Stimulated activated CD4-positive, alpha-beta T cell treated with anti-CD3 and anti-CD28 coated beads, Interleukin-2, amount 100 ng/mL, for 4 hours (primary cell): Measurements from ENCODE around the gene FNDC3B.
"Not testable (repeated sequence)": the region's sequence is repeated elsewhere in the genome, so short reads cannot be mapped to it uniquely, and the experiment has no call there.

Source experiments
- DNase-seq: peaks from one replicate; pipeline ENCODE4 v3.0.0-alpha.2; 2020; ENCODE audit warnings: low read depth

FNDC3B gene

DNA sequence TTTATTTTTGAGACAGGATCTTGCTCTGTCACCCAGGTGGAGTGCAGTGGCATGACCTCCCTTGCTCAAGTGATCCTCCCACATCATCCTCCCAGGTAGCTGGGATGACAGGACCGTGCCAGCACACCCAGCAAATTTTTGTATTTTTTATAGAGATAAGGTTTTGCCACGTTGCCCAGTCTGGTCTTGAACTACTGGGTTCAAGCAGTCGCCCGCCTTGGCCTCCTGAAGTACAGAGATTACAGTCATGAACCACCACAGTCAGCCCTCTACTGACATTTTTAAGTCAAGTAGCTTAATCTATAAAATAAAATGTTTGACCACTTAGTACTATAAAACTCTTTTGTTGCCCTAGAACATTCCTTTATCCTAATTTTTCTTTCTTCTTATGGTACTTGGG lies 198.8 kb downstream of the FNDC3B start:
- no peak for DNase-seq

DNA sequence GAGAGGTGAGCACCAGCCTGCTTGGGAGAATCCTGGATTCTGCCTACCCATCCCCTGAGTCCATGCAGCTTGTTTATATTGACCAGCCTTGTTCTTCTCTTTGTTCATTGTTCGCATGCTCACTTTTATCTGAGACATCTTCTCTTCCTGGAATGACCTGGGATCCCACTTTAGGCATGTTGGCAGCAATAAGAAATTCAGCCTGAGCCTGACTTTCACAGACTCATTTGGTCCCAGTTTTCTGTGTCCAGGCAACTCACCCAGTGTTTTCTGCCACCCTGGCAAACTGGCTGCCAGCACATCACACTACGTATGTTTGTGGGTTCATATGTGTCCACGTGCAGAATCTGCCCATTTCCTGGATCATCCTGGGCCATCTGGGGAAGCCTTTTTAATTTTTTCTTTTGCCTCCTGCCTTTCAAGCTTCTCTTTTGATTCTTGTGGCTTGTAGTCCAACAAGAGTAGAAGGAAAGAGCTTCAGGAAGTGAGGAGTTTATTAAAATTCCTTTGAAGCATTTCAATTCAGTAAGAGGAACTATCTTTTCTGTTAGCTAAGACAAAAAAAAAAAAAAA lies 199.9 kb downstream of the FNDC3B start:
- no peak for DNase-seq

DNA sequence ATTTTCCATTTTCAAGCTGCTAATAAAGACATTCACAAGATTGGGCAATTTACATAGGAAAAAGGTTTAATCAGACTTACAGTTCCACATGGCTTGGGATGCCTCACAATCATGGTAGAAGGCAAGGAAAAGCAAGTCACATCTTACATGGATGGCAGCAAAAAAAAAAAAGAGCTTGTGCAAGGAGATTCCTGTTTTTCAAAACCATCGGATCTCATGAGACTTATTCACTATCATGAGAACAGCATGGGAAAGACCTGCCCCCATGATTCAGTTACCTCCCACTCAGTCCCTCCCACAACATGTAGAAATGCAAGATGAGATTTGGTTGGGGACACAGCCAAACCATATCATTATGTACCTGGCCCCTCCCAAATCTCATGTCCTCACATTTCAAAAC lies 202.0 kb downstream of the FNDC3B start:
- no peak for DNase-seq

DNA sequence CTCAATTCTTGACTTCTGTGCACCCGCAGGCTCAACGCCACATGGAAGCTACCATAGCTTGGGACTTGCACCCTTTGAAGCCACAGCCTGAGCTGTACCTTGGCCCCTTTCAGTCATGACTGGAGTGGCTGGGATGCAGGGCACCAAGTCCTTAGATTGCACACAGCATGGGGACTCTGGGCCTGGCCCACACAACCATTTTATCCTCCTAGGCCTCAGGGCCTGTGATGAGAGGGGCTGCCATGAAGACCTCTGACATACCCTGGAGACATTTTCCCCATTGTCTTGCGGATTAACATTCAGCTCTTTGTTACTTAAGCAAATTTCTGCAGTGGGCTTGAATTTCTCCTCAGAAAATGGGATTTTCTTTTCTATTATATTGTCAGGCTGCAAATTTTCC lies 203.1 kb downstream of the FNDC3B start:
- not testable (repeated sequence) for DNase-seq

DNA sequence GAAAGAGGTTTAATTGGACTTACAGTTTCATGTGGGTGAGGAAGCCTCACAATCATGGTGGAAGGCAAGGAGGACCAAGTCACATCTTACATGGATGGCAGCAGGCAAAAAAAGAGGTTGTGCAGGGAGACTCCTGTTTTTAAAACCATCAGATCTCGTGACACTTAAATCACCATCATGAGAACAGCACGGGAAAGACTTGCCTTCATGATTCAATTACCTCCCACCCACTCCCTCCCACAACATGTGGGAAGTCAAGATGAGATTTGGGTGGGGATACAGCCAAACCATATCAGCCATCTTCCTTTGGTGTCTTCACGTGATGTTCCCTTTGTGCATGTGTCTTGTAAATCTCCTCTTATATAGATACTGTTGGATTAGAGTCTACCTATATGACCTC lies 204.0 kb downstream of the FNDC3B start:
- not testable (repeated sequence) for DNase-seq

DNA sequence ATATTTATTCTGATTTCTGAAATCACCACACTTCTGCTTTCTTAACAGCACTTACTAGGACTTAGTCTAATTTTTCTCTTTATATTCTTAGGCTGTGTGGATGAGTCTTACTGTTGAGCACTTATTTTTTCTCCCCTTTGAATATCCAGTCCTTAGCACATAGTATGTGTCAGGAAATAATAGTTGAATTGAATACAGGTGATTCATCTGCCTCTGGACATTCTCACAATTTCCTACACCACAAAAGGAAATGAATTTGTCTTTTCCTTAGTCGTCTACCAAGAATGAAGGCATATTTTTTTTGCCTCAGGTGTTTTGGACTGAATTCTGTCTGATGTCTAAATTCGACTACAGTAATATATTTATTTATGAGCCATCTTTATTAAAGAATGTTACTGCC lies 204.6 kb downstream of the FNDC3B start:
- no peak for DNase-seq

DNA sequence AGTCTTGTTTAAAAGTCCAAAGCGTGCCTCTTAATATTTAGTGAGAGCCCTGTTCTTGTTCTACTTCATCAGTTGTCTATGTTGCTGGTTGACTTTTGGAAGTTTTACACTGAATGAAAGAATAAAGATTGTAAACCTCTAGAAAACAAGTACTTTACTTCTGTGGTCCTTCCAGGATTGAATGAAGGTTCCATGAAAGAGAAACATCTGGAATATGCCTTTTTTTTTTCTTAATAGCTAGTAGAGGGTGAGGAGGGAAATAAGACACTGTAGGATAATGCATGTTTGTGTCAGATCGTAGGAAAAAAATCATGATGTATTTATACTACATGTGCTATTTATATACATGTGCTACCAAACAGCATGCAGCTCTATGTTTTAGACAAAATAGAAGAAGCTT lies 205.9 kb downstream of the FNDC3B start:
- no peak for DNase-seq

DNA sequence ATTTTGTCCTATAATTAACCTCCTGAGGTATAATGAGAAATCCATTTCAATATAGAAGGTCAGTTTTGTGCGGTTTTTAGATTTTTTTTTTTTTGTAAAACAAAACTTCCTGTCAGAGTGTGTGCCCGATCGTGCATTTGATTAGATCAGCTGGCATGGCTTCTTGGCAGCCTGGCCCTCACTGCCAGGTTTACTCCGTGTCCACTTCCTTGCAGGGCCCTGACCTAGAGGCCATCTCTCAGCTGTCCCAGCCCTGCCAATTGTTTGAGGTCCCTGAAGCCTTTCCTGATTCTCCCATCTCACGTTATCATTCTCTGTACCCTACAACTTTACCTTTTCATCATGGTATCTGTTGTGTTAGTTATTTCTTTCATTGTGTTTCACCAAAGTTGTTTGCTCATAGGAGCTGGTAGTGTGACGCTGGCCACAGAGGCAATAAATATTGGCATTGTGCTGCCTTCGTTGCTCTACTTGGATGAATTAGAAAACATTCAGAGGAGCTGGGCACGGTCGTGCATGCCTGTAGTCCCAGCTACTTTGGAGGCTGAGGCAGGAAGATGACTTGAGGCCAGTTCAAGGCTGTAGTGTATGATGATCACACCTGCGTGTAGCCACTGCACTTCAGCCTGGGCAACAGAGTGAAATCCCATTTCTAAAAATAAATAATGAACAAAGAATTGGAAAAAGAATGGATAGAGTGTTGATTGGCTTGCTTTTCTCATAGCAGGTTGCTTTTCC lies 206.9 kb downstream of the FNDC3B start:
- DNase-seq = no peak

DNA sequence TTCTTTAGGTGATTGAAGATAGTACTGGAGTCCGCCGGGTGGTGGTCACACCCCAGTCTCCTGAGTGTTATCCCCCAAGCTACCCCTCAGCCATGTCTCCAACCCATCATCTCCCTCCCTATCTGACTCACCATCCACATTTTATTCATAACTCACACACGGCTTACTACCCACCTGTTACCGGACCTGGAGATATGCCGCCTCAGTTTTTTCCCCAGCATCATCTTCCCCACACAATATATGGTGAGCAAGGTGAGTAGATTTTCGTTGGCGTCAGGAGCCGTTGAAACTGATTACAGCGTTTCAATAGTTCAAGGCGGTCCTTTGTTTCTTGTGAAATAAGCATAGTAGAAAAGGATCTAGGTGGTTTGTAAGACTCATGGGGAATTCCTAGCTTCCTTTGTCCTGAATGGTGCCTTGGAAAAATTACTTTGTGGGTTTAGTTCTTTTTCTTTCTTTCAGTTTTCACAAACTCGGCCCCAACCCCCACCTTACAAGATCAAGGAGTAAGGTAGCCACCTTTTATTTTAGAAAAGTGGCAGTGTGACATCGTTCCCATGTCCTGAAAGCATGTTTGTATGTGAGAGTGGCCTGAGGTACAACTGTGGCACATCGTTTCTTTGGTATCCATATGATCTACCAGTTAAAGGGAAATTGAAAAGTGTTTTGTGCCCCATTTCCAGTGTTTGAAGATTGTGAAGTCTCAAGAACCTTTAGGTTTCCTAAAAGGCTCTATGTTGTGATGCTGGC lies 208.3 kb downstream of the FNDC3B start:
- DNase-seq = no peak

DNA sequence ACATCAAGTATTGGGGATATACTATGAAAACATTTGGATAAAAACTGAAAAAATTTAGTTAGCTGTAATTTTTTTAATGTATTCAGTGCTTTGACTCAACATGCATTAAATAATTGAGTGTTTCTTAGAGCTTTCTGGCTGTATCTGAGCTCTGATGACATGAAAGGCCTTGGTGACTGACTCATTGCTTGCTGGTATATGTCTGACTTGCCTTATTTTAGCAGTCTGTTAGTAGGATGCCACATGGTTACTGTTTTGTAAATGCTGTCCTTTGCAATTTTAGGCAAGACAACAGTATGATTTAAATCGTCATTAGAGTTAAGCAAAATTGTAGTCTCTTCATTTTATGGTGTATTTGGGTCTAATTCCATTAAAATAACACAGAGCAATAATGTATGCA lies 209.7 kb downstream of the FNDC3B start:
- no peak for DNase-seq

DNA sequence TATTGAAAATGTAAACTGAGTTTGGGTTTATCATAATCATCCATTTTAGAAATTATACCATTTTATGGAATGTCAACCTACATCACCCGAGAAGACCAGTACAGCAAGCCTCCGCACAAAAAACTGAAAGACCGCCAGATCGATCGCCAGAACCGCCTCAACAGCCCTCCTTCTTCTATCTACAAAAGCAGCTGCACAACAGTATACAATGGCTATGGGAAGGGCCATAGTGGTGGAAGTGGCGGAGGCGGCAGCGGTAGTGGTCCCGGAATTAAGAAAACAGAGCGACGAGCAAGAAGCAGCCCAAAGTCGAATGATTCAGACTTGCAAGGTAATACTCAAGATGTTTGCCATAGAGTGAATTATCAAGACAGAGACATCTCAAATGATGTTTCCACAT lies 211.8 kb downstream of the FNDC3B start:
- DNase-seq = no peak

DNA sequence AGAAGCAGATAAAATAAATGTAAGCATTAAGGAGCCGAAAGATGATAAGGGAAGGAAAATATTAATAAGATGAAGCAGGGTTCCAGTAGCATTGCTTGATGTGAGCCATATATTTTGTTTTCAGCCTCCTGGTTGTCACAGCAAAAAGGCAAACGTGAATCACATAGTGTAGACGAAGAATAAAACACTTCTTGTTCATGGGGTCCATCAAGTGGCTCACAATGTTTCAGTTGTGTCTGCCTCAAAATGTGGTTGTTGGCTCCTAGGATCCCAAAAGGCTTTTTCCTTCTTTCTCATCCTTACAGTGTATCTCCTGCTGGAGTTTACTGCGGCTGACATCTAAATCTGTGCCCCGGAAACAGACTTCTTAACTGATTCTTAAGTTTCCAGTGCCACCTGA lies 213.8 kb downstream of the FNDC3B start:
- DNase-seq = no peak

DNA sequence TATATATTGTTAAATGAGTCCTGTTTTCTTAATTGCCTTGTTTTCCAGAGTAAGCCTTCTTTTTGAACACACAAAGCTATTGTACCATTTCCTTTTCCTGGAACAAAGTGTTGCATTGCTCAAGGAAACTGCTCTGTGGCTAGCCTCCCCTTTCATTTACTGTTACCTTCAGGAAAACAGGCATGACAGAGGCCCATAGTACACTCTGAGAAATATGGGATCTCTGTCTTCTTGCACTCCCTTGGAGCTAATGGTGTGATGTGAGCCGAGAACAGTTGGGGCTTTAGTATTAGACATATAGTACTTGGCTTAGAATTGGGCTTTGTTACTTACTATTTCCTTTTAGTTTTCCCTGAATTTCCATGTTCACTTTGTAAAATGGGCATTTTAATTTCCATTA lies 215.2 kb downstream of the FNDC3B start:
- no peak for DNase-seq

DNA sequence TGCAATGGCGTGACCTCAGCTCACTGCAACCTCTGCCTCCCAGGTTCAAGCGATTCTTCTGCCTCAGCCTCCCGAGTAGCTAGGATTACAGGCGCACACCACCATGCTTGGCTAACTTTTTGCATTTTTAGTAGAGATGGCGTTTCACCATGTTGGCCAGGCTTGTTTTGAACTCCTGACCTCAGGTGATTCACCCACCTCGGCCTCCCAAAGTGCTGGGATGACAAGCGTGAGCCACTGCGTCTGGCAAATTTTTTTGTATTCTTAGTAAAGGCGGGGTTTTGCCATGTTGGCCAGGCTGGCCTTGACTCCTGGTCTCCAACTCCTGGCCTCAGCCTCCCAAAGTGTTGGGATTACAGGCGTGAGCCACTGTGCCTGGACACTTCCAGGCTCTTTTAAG lies 215.9 kb downstream of the FNDC3B start:
- not testable (repeated sequence) for DNase-seq

DNA sequence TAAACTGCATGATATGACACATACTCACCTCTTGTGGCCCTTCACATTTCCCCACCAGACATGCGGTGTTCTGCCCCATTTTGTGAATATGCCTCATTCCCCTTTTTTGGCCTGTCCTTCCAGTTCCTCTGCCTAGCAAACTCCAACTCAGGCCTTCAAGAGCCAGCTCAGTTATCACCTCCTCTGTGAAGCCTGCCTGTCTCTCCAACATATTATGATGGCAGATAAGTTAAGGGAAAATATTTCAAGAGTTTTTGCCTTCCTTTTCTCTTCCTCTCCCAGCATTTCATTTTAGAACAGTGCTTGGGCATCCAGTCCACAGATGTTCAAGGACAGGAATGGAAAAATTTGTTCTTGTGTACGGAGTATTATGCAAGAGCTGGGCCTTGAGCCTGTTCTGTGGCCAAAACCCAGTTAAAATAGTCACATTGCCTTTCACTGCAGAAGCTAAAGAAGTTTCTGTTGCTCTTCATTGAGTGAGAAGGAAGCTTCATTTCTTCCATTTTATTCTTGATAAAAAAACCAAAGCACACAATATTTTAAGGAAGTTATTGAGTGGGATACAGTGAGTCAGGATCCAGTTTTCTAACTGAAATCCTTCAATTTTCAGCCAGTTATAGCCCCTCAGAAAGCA lies 216.8 kb downstream of the FNDC3B start:
- no peak for DNase-seq

DNA sequence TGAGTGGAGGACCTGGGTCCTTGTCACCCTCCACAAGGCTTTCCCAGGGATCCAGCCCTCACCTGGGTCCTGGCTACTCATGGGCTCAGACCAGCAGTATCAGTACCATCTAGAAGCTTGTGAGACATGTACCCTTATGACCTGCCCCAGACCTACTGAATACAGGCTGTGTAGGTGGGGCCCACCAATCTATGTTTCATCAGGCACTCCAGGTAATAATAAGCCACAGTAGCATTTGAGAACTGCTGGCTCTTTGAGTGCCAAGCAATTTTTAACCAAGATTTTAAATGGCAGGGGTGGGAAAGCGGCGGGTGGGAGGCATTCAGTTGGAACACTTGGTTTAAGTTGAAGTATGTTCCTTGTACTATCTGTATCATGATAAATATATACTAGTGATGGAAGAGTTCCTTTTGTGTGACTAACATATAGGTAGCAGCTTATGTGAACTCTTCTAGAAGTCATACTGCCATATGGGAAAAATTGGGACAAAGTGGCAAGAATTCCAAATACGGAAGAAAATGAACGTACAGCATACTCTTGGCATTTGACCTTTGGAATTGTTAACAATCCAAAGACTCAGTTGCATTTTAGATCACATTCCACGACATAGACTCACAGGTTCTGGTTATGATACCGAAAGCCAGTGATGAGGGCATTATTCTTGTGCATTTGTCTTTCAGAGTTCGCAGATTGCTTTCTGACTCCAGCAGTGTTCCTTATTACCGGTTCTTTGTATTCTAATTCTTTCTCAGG lies 218.4 kb downstream of the FNDC3B start:
- no peak for DNase-seq

DNA sequence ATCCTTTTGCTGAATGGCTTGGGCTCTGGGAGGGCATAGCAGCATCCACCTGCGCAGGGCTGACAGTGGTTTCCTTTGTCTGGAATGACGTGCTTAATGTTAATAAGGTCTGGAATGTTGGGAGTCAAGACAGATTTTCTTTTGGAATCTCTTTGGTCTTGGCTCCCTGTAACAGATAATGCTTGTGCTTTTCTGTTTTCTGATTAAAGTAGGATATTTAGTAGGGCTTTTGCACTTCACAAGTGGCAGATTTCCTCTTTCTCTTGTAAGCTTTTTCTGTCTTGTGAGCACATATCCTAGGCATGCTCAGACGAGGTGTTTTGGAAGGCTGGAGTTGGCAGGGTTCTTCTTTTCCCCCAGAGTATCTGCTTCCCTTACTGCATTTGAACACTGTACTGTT lies 219.2 kb downstream of the FNDC3B start:
- DNase-seq = no peak

DNA sequence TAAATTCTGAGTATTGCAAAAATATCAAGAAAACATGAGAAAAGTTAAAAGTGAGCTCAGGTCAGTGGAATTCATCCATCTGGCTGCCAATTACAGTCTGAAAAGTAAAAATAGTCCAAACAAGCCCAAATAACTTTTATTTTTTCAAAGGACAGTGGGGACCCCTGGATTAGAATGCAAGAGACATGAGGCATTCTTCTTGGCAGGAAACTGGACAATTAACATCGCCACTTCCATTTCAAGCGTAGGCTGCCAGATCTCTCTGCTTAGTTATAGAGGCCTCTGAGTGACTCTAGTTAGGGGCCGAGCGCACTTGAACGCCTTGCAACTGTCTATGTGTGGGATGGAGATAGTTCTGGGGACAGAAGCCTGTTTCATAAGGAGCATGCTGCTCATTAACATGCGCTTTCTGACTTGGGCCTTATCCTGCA lies 219.7 kb downstream of the FNDC3B start:
- DNase-seq = no peak

DNA sequence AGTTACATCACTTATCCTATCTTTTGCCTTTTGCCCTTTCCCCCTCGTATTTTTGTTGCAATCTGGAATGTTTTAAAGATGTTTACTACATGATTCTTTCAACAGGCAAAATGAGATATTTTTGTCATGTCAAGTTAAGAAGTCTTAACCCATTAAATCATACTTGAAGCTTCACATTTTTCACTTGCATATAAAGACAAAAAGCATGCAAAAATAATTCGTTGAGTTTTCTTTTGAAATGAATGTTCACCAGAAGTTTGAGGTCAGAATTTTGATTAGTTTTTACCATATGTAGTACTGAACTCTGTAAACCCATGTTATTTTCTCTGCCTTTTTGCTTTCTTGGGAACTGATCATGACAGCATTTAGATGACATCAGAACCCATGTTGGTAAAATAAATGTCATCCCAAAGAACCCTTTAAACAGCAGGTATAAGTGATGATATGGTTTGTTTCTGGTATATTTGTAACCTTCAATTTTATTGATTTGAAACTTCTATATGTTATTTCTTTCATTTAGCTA lies 220.4 kb downstream of the FNDC3B start:
- DNase-seq = no peak

DNA sequence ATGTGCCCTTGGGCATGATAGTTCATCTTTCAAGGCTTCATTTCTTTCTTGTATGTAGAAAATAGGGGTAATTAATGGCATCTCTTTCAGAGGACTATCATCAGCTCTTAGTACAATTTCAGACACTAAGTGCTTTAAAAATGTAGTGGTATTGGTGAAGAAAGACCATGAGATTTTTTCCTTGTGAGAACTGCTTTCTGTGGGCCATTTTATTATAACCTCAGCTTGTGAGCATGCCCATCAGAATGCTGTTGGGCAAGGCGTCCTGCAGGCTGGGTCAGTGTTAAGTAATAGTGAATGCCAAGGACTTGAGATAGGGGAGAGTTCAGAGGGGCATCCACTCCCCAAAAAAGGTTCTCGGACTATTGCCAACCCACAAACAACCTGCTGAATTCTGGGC lies 221.0 kb downstream of the FNDC3B start:
- DNase-seq = no peak

DNA sequence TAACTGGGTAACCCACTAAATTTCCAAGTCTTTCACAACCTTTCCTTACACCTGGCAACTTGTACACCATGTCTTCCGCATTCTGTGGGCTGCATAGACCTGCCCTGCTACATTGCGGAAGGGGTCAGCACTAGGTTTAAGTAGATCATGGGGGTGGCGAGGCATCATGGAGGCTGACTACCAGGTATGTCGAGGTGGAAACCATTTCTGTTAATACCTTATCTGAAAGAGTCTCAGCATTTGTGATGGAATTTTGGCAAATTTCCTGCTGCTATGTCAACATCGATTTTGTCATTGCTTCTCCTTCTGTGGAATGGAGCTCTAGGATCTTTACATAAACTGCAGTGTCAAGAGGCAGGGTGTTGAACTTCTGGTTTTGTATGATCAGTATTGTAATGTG lies 221.7 kb downstream of the FNDC3B start:
- no peak for DNase-seq
